Calu3 (cell line): Measurements from ENCODE around the gene SLC25A43. TPM values are rescaled to one million over a fixed set of nuclear protein-coding genes. Genes with fewer than 3 reads are reported as not detected.

Experiments used
- BruUV-seq: library from RNA; stranded (reverse); fragments of 400-500 nt; replicated peaks from 2 replicates; lab custom pipeline; 2021; lab: Mats Ljungman, UMichigan
- CTCF ChIA-PET: fragments of 300-600 bp; sonication (Branson Sonifier 250); formaldehyde crosslinking; loops from one replicate; lab custom pipeline; 2022; ENCODE audit warnings: antibody characterized with exemption; lab: Charles Lee
- DNase-seq: peaks from one replicate; pipeline ENCODE4 v3.0.0; 2022
- H3K27ac Mint-ChIP-seq: one replicate; pipeline ENCODE4 v1.8.0; 2022; ENCODE audit warnings: mixed read lengths; ENCODE audit not compliant: unreplicated experiment
- H3K27me3 Mint-ChIP-seq: one replicate; pipeline ENCODE4 v1.8.0; 2022; ENCODE audit warnings: mixed read lengths; ENCODE audit not compliant: unreplicated experiment
- H3K36me3 Mint-ChIP-seq: one replicate; pipeline ENCODE4 v1.8.0; 2022; ENCODE audit warnings: mild to moderate bottlenecking, moderate library complexity, mixed read lengths; ENCODE audit not compliant: insufficient read depth, unreplicated experiment
- H3K4me1 Mint-ChIP-seq: one replicate; pipeline ENCODE4 v1.8.0; 2022; ENCODE audit warnings: mild to moderate bottlenecking, low read depth, mixed read lengths; ENCODE audit not compliant: unreplicated experiment
- H3K4me3 Mint-ChIP-seq: one replicate; pipeline ENCODE4 v1.8.0; 2022; ENCODE audit warnings: mild to moderate bottlenecking, low read depth, moderate library complexity, mixed read lengths; ENCODE audit not compliant: unreplicated experiment
- H3K9me3 Mint-ChIP-seq: one replicate; pipeline ENCODE4 v1.8.0; 2022; ENCODE audit warnings: low read depth, mixed read lengths; ENCODE audit not compliant: unreplicated experiment
- intact Hi-C: fragments of 100-400 bp; cut with micrococcal nuclease; formaldehyde crosslinking; loops from one replicate; pipeline ENCODE4 v1.10.0; 2022; ENCODE audit not compliant: unreplicated experiment
- total RNA-seq: library from RNA; stranded (reverse); gene quantifications from 2 replicates; pipeline ENCODE4 v1.2.3, GENCODE V29; 2022
- TF ChIP-seq, protein P1 (sequence below): fragments of 200-600 bp; IDR thresholded peaks from one replicate; pipeline ENCODE4 v1.8.0; 2022; ENCODE audit warnings: antibody characterized with exemption; ENCODE audit not compliant: unreplicated experiment

The SLC25A43 gene
- total RNA-seq, 1 experiment from 2014 or later = 15.5 TPM

DNA sequence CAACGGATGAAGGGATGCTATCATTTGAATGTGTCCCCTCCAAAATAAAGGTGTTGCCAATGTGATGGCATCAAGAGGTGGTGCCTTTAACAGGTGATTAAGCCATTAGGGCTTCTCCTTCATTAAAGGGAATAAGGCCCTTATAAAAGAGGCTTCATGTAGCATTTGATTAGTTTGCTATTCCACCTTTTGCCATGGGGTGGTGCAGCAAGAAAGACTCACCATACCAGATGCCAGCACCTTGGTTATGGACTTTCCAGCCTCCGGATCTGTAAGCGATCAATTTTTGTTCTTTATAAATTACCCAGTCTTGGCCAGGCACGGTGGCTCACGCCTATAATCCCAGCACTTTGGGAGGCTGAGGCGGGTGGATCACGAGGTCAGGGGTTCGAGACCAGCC lies 7.9 kb upstream of the SLC25A43 start:
- Mint-ChIP-seq H3K27ac (no peak overlapping the region), H3K27me3 (no peaks in the 10 kb centered on the region), H3K4me1 (peaks cover 14% of the 10 kb centered on the region), H3K36me3 (no peaks in the 10 kb centered on the region), H3K9me3 (no peaks in the 10 kb centered on the region), H3K4me3 (no peak overlapping the region)
- DNase-seq = peak; percentile 47
- intact Hi-C loops = loop anchor here (5.0 kb wide), 1 partner anchor 76 kb away; the partner anchor contains the start of gene SLC25A5
- TF ChIP-seq, protein P1, sequence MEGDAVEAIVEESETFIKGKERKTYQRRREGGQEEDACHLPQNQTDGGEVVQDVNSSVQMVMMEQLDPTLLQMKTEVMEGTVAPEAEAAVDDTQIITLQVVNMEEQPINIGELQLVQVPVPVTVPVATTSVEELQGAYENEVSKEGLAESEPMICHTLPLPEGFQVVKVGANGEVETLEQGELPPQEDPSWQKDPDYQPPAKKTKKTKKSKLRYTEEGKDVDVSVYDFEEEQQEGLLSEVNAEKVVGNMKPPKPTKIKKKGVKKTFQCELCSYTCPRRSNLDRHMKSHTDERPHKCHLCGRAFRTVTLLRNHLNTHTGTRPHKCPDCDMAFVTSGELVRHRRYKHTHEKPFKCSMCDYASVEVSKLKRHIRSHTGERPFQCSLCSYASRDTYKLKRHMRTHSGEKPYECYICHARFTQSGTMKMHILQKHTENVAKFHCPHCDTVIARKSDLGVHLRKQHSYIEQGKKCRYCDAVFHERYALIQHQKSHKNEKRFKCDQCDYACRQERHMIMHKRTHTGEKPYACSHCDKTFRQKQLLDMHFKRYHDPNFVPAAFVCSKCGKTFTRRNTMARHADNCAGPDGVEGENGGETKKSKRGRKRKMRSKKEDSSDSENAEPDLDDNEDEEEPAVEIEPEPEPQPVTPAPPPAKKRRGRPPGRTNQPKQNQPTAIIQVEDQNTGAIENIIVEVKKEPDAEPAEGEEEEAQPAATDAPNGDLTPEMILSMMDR = peak; percentile 16
- BruUV-seq = no TSS peak
- CTCF ChIA-PET = no interaction called here

DNA sequence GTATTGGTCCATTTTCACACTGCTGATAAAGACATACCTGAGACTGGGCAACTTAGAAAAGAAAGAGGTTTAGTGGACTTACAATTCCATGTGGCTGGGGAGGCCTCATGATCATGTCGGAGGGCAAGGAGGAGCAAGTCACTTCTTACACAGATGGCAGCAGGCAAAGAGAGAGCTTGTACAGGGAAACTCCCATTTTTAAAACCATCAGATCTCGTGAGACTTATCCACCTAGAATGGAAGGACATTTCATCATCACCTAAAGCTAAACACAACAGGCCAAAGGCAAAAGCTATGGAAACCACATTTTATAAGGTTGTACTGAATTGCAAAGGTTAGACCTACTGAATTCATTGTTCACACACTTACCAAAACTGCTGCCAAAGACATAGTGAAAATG lies 6.0 kb upstream of the SLC25A43 start:
- no peak for DNase-seq
- no peak overlapping the region for H3K27ac Mint-ChIP-seq
- H3K27me3 Mint-ChIP-seq = no peaks in the 10 kb centered on the region
- no peaks in the 10 kb centered on the region for H3K36me3 Mint-ChIP-seq
- TF ChIP-seq, protein P1 = no peak
- peaks cover 14% of the 10 kb centered on the region for H3K4me1 Mint-ChIP-seq
- no peak overlapping the region for H3K4me3 Mint-ChIP-seq
- intact Hi-C loops = loop anchor here (5.0 kb wide), 1 partner anchor 74 kb away; the partner anchor contains the start of gene SLC25A5
- H3K9me3 Mint-ChIP-seq = no peaks in the 10 kb centered on the region
- BruUV-seq = no TSS peak
- CTCF ChIA-PET = no interaction called here

DNA sequence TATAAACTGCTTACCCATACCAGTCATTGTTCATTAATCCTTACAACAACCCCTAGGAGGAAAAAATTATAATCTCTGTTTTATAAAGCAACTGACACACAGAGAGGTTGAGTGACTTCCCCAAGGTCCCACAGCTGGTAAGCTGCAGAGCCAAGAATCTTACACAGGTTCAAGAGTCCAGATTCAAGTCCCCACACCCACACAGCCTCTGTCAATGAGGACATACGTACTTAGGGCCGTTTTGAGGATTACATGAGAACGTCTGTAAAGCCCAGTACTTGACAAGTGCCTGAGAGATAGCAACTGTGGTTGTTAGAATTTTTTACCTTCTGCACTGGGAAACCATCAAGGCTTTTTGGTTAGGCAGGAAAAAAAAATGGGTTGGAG lies 556 bp upstream of the SLC25A43 start:
- intact Hi-C loops = no loop called here
- no peak for DNase-seq
- no peaks in the 10 kb centered on the region for H3K27me3 Mint-ChIP-seq
- peaks cover 12% of the 10 kb centered on the region for H3K4me1 Mint-ChIP-seq
- H3K36me3 Mint-ChIP-seq = peaks cover 6% of the 10 kb centered on the region
- peak overlapping the region; percentile 78 for H3K4me3 Mint-ChIP-seq
- H3K9me3 Mint-ChIP-seq = no peaks in the 10 kb centered on the region
- no TSS peak for BruUV-seq
- TF ChIP-seq, protein P1 = no peak
- CTCF ChIA-PET = no interaction called here
- H3K27ac Mint-ChIP-seq = peak overlapping the region; percentile 89

DNA sequence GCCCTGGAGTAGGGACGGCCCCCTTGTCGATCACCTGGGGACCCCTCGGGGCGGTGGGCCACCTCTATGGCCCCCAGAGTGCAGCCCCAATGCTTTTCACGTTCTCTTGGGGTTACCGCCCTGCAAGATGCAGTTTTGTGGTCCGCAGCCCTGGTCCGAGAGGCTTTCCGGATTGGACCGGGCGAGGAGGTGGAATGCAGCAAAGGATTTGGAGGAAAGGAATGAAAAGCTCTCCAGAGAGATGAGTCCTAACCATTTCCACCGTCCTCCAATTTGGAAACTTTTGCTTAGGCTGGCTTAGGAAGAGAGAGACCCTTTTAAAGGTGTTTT lies 601 bp downstream of the SLC25A43 start:
- BruUV-seq = no TSS peak
- no peaks in the 10 kb centered on the region for H3K27me3 Mint-ChIP-seq
- peaks cover 12% of the 10 kb centered on the region for H3K4me1 Mint-ChIP-seq
- intact Hi-C loops = no loop called here
- TF ChIP-seq, protein P1 = no peak
- DNase-seq = no peak
- CTCF ChIA-PET = interaction anchor here (0.6 to 0.8 kb wide), 4 partner anchors 11 to 385 kb away, joined by 3 to 5 read pairs (median 4); no protein-coding TSS in a partner anchor
- H3K4me3 Mint-ChIP-seq = peak overlapping the region; percentile 78
- no peaks in the 10 kb centered on the region for H3K9me3 Mint-ChIP-seq
- H3K36me3 Mint-ChIP-seq = peaks cover 6% of the 10 kb centered on the region
- no peak overlapping the region for H3K27ac Mint-ChIP-seq
